GM12878 (cell line): ENCODE measurements around the gene MYO16. TPM values are rescaled to one million over a fixed set of nuclear protein-coding genes. Genes with fewer than 3 reads are reported as not detected.

Experiments
- ATAC-seq: fragments of 200-7000 bp; cut with Tn5 transposase; 3 replicates; pipeline ENCODE4 v1.9.1; 2020; ENCODE audit warnings: mild to moderate bottlenecking, moderate library complexity
- BruUV-seq: library from RNA; stranded (reverse); fragments of 400-500 nt; replicated peaks from 2 replicates; lab custom pipeline; 2021; lab: Mats Ljungman, UMichigan
- CTCF ChIA-PET: fragments of 300-600 bp; sonication (Branson Sonifier 250); formaldehyde crosslinking; extraction: SDS; loops from one replicate; lab custom pipeline; 2021; ENCODE audit warnings: inconsistent platforms; lab: Yijun Ruan, JAX
- POLR2A ChIA-PET: fragments of 350-600 bp; formaldehyde crosslinking; extraction: SDS; loops from one replicate; lab custom pipeline; 2021; ENCODE audit warnings: inconsistent platforms; lab: Charles Lee
- RAD21 ChIA-PET: fragments of 300-600 bp; sonication (Branson Sonifier 250); formaldehyde crosslinking; loops from one replicate; lab custom pipeline; 2023; ENCODE audit warnings: antibody characterized with exemption; ENCODE audit not compliant: unreplicated experiment; lab: Charles Lee
- SMC1A ChIA-PET: fragments of 300-600 bp; sonication (Branson Sonifier 250); formaldehyde crosslinking; loops from one replicate; lab custom pipeline; 2023; ENCODE audit not compliant: unreplicated experiment, uncharacterized antibody; lab: Charles Lee
- DNase-seq: peaks from one replicate; pipeline ENCODE4 v3.0.0-alpha.2; 2011; ENCODE audit warnings: low read depth, low spot score
- FAIRE-seq: peaks from 3 replicates; lab custom pipeline; 2011; peaks lifted over from hg19 to GRCh38; lab: Jason Lieb, UNC
- H2AFZ ChIP-seq: 2 replicates; pipeline ENCODE4 v1.6.0; 2011; ENCODE audit warnings: low read depth, low read length, control low read depth; ENCODE audit not compliant: control insufficient read depth
- H3K27ac ChIP-seq: 2 replicates; pipeline ENCODE4 v1.5.1; 2011; ENCODE audit warnings: control low read depth; ENCODE audit not compliant: control insufficient read depth, insufficient read depth
- H3K27me3 ChIP-seq, 2 experiments: replicated peaks in 1 of 2; 2 replicates each; pipeline versions ENCODE4 v1.6.0 to v1.6.1; 2011; ENCODE audit warnings: low read length in 1 of 2; ENCODE audit not compliant: control insufficient read depth in 2 of 2, insufficient read depth in 2 of 2
- H3K36me3 ChIP-seq, 2 experiments: 2 replicates each; pipeline ENCODE4 v1.5.1; 2011; ENCODE audit warnings: low read length in 1 of 2; ENCODE audit not compliant: control insufficient read depth in 2 of 2, insufficient read depth in 2 of 2
- H3K4me1 ChIP-seq: 2 replicates; pipeline ENCODE4 v1.6.1; 2011; ENCODE audit warnings: mild to moderate bottlenecking, low read length, moderate library complexity, mixed read lengths; ENCODE audit not compliant: control insufficient read depth, insufficient read depth
- H3K4me2 ChIP-seq: 2 replicates; pipeline ENCODE4 v1.6.0; 2011; ENCODE audit warnings: control low read depth; ENCODE audit not compliant: control insufficient read depth, insufficient read depth
- H3K4me3 ChIP-seq: fragments of 200-600 bp; sonication (generic); 2 replicates; pipeline ENCODE4 v1.5.1; 2016
- H3K79me2 ChIP-seq: 2 replicates; pipeline ENCODE4 v1.6.0; 2011; ENCODE audit warnings: low read length; ENCODE audit not compliant: control insufficient read depth, insufficient read depth
- H3K9ac ChIP-seq: 2 replicates; pipeline ENCODE4 v1.8.0; 2011; ENCODE audit warnings: low read length, control low read depth, mixed read lengths; ENCODE audit not compliant: control insufficient read depth, insufficient read depth
- H3K9me3 ChIP-seq: replicated peaks from 3 replicates; pipeline ENCODE4 v1.5.1; 2011; ENCODE audit warnings: mild to moderate bottlenecking, low read length; ENCODE audit not compliant: control insufficient read depth, insufficient read depth
- H4K20me1 ChIP-seq: 2 replicates; pipeline ENCODE4 v1.6.0; 2011; ENCODE audit not compliant: control insufficient read depth, insufficient read depth
- ATF7 ChIP-seq: fragments of 450-650 bp; IDR thresholded peaks from 2 replicates; pipeline ENCODE4 v1.6.1; 2016; ENCODE audit warnings: low read depth, mild to moderate bottlenecking
- BRCA1 ChIP-seq: IDR thresholded peaks from 2 replicates; pipeline ENCODE4 v1.6.1; 2011; ENCODE audit warnings: low read depth, low read length, improper control_type of control experiment
- CEBPB ChIP-seq, 2 experiments: fragments of 150-350 bp in 1 of 2; IDR thresholded peaks; 2 replicates each; pipeline ENCODE4 v1.6.1; 2012 to 2014; ENCODE audit warnings: low read depth in 2 of 2, low read length in 2 of 2, borderline replicate concordance in 1 of 2, inconsistent platforms in 1 of 2
- EED ChIP-seq: sonication (generic); IDR thresholded peaks from 2 replicates; pipeline ENCODE4 v1.6.1; 2016; ENCODE audit warnings: antibody characterized with exemption, low read depth
- ESRRA ChIP-seq: IDR thresholded peaks from 2 replicates; pipeline ENCODE4 v1.6.1; 2012; ENCODE audit warnings: mild to moderate bottlenecking, low read length, improper control_type of control experiment
- HCFC1 ChIP-seq: fragments of 150-350 bp; IDR thresholded peaks from 2 replicates; pipeline ENCODE4 v1.6.1; 2014; ENCODE audit warnings: low read length
- HDGF ChIP-seq: fragments of 450-650 bp; IDR thresholded peaks from 2 replicates; pipeline ENCODE4 v1.6.1; 2016; ENCODE audit warnings: antibody characterized with exemption
- MTA3 ChIP-seq: IDR thresholded peaks from 2 replicates; pipeline ENCODE4 v1.6.1; 2012; ENCODE audit warnings: low read length, inconsistent platforms, borderline replicate concordance
- MXI1 ChIP-seq: fragments of 150-350 bp; IDR thresholded peaks from 2 replicates; pipeline ENCODE4 v1.6.1; 2011; ENCODE audit warnings: low read depth, mild to moderate bottlenecking, inconsistent platforms, low read length, improper control_type of control experiment
- REST ChIP-seq: IDR thresholded peaks from 2 replicates; pipeline ENCODE4 v1.6.1; 2012; ENCODE audit warnings: mild to moderate bottlenecking, low read depth, low read length
- SKIL ChIP-seq: fragments of 450-650 bp; IDR thresholded peaks from 2 replicates; pipeline ENCODE4 v1.6.1; 2017; ENCODE audit warnings: mild to moderate bottlenecking, low read depth, inconsistent platforms; ENCODE audit not compliant: poor library complexity, severe bottlenecking
- YBX1 ChIP-seq: fragments of 450-650 bp; IDR thresholded peaks from 2 replicates; pipeline ENCODE4 v1.6.1; 2016; ENCODE audit warnings: antibody characterized with exemption
- ZBTB40 ChIP-seq: fragments of 450-650 bp; IDR thresholded peaks from 2 replicates; pipeline ENCODE4 v1.6.1; 2016; ENCODE audit warnings: mild to moderate bottlenecking, moderate library complexity, borderline replicate concordance
- WGBS: methylation state at CpG from one replicate; pipeline ENCODE4 v1.1.6; 2016; ENCODE audit warnings: low lambda C conversion rate; ENCODE audit not compliant: insufficient replicate concordance, insufficient coverage; ENCODE audit errors: missing lambda C conversion rate; 5-methylcytosine and 5-hydroxymethylcytosine counted together
- in situ Hi-C: fragments of 300-500 bp; cut with MboI; formaldehyde crosslinking; loops from 9 replicates; pipeline ENCODE4 v1.14.3; 2018; ENCODE audit warnings: mixed read lengths
- intact Hi-C: fragments of 100-400 bp; cut with micrococcal nuclease; formaldehyde crosslinking; loops from one replicate; pipeline ENCODE4 v1.14.2; 2022; ENCODE audit not compliant: unreplicated experiment
- polyA plus RNA-seq, 11 experiments: library from polyadenylated mRNA; depleted of rRNA in 4 of 11; unstranded in 6 of 11; stranded (reverse) in 5 of 11; fragments of >200 nt; fragmentation: Nextera tagmentation in 4 of 11; fragmentation: Illumina TruSeq in 1 of 11; extraction: Ambion mirVana in 4 of 11; extraction: Trizol in 1 of 11; gene quantifications; 1 replicate in 1 of 11; 2 replicates in 10 of 11; pipeline versions ENCODE4 v1.2.1 to v1.2.3, GENCODE V29; 2011 to 2016; ENCODE audit warnings: inconsistent platforms in 2 of 11, missing spikeins in 2 of 11, low read depth in 1 of 11
- total RNA-seq, 4 experiments: library from RNA; depleted of rRNA in 3 of 4; stranded (reverse); fragments of >200 nt in 3 of 4; fragmentation: Illumina TruSeq in 1 of 4; extraction: Trizol in 1 of 4; gene quantifications; 2 replicates each; pipeline versions ENCODE4 v1.2.1 to v1.2.3, GENCODE V29; 2013 to 2021

MYO16 gene
- total and polyA plus RNA-seq, 10 of the 15 experiments (the other 5 are each of a cell fraction or from before 2014, with no cell fraction given), result under 0.01 to 1.7 (median 0.05) TPM; not detected in 4

- H3K9ac ChIP-seq, result no peak overlapping the region
- DNase-seq (no peak), ATAC-seq (no peak), FAIRE-seq (no peak)
- no peaks in the 10 kb centered on the region for H3K79me2 ChIP-seq
- WGBS, result 36% methylated on average over 2 of the region's 2 CpGs
- H3K4me2 ChIP-seq, result no peak overlapping the region
- no peaks in the 10 kb centered on the region for H4K20me1 ChIP-seq
- TF ChIP-seq HDGF (no peak), ESRRA (no peak), MXI1 (no peak), HCFC1 (no peak), ZBTB40 (no peak), SKIL (no peak), CEBPB (IDR thresholded peaks at IDR 0.05; ENCODE audit: borderline replicate concordance in 1 of 2, low read depth in 2 of 2, low read length in 2 of 2) (no peak), YBX1 (no peak), EED (no peak), REST (no peak), ATF7 (no peak), MTA3 (no peak), BRCA1 (no peak)
- ChIA-PET SMC1A (no interaction called here), POLR2A (no interaction called here), RAD21 (no interaction called here), CTCF (no interaction called here)
- no peaks in the 10 kb centered on the region for H3K4me1 ChIP-seq
- H3K27ac ChIP-seq, result no peak overlapping the region
- H3K9me3 ChIP-seq, result no peaks in the 10 kb centered on the region; the same call in 2 of the 3 replicates
- BruUV-seq, result no TSS peak
- intact Hi-C loops, result no loop called here
- H3K27me3 ChIP-seq, result no peaks in the 10 kb centered on the region
- no peak overlapping the region for H2AFZ ChIP-seq
- no peak overlapping the region for H3K4me3 ChIP-seq
- in situ Hi-C loops, result no loop called here
- no peaks in the 10 kb centered on the region for H3K36me3 ChIP-seq
Measured at GRCh38 chr13:108779308-108779707, 149.9 kb downstream of the MYO16 start.
